Stimulated activated CD8-positive, alpha-beta memory T cell treated with anti-CD3 and anti-CD28 coated beads, Interleukin-4, amount 100 ng/mL, for 4 hours (primary cell): ENCODE measurements around the gene ALG1L2.
"Not testable (repeated sequence)": the region's sequence is repeated elsewhere in the genome, so short reads cannot be mapped to it uniquely, and the experiment has no call there.

ENCODE experiments used
- DNase-seq, 2 donors: peaks; one replicate each; pipeline ENCODE4 v3.0.0-alpha.2; 2020; ENCODE audit warnings: low read depth in 2 of 2, low spot score in 1 of 2

Gene ALG1L2

GRCh38 chr3:130122891-130123775 lies 41.5 kb downstream of the ALG1L2 start:
- DNase-seq, result not testable (repeated sequence)

- not testable (repeated sequence) for DNase-seq
Observed at GRCh38 chr3:130125406-130125805, 43.8 kb downstream of the ALG1L2 start.

GRCh38 chr3:130136337-130136736 lies 54.7 kb downstream of the ALG1L2 start:
- not testable (repeated sequence) for DNase-seq

- not testable (repeated sequence) for DNase-seq
Observed at GRCh38 chr3:130137685-130138084, 56.1 kb downstream of the ALG1L2 start.

- DNase-seq, result not testable (repeated sequence)
Observed at GRCh38 chr3:130138992-130139391, 57.4 kb downstream of the ALG1L2 start.

GRCh38 chr3:130140756-130141155 lies 59.1 kb downstream of the ALG1L2 start:
- not testable (repeated sequence) for DNase-seq

- not testable (repeated sequence) for DNase-seq
Observed at GRCh38 chr3:130143648-130144327, 62.2 kb downstream of the ALG1L2 start.

- DNase-seq, result not testable (repeated sequence)
Observed at GRCh38 chr3:130144328-130144650, 62.7 kb downstream of the ALG1L2 start.

GRCh38 chr3:130145456-130145855 lies 63.8 kb downstream of the ALG1L2 start:
- not testable (repeated sequence) for DNase-seq

- not testable (repeated sequence) for DNase-seq
Observed at GRCh38 chr3:130146465-130146864, 64.8 kb downstream of the ALG1L2 start.
